Left forelimb (tissue), 1 donor: ENCODE data around the gene TRPM1.

Source experiments
- DNase-seq: peaks from one replicate; pipeline ENCODE4 v3.0.0-alpha.2; 2018; ENCODE audit warnings: low spot score

TRPM1 gene

DNA sequence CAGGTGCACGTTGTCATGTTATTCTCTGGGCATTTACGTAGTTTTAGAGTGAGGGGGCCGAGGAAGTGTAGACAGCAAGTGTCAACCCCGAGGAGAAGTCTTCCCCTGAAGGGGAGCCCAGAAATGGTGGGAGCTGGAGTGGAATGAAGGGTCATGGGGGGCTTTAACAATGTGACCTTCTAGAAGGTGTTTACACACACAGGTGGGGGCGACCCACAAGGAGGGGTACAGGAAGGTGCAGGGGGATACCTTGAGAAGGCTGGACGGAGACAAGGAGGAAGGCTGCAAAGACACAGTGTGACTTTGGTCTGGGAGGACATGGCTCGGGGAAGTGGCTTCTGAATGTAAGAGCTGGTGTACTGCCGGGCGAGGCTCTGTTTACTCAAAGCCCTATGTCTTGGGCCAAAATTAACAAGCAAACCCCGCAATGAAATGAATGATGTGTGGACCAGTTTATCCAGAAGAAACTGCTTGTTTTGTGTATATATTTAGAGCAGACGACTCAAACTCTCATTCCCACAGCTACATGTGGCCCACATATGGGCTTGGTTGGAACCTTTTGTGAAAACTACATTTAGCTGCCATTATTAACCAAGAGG lies 18.7 kb downstream of the TRPM1 start:
- DNase-seq = no peak

DNA sequence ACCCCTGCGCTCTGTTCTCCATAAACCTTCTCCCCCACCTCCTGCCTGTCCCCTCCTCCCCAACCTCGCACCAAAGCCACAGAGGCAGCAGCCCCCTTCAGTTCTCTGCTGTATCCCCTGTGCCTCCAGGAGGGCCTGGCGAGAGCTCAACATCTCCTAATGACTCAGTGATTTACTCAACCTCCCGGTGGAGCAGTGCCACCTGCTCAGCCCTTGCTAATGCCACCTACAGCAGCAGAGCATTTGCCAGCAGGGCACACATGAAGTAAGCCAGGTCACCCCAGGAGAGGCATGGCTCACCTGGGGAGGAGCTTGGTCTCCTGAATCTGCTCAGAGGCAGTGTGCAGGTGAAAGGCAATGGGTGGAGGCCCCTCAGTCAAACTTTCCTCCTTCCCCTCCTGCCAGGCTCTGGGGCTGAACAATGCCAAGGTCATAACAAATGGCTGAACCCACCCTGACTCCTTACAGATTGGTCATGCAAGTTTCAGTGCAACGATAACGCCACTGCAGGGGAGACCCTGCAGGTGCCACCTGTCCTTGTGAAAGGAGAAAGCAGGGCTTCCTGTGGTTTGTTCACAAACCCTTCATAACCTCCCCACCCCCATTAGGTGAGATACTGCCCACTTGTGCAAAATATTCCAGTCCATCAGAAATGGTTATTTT lies 19.8 kb downstream of the TRPM1 start:
- DNase-seq = no peak

DNA sequence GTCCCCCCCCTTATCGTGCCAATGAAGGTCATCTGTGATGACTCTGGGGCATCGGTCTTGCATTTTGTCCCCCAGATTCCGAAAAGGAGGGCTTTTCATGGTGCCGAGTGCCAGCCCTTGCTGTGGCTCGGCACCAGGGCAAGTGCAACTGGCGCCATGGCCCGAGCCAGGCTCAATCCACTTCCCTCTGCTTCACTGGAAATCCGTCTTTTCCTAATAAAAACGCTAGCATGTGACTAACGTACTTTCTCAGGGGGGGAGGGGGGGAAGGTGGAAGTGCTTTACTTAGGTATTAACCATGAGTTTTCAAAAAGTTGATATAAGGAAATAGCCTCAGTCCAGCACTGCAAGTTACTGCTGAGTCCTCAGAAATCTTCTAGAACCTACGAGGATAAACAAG lies 20.5 kb downstream of the TRPM1 start:
- no peak for DNase-seq

DNA sequence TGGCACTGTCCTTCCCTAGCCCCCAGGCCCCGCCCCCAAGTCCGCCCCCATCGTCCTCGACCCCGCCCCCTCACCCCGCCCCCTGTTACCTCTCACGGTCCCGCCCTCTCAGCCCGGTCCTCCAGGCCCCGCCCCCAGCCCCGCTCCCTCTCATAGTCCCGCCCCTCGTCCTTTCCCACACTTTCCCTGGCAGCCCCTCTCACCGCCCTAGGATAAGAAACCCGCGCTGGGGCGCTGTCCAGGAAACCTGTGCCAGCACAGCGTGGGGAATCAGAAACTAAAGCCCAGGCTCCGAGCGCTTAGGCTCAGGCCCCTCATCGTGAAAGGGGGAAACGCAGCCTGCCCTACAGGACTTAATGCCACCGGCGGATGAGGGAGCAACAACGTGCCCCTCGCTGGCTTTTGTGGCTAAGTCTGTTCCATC lies 20.9 kb downstream of the TRPM1 start:
- no peak for DNase-seq

DNA sequence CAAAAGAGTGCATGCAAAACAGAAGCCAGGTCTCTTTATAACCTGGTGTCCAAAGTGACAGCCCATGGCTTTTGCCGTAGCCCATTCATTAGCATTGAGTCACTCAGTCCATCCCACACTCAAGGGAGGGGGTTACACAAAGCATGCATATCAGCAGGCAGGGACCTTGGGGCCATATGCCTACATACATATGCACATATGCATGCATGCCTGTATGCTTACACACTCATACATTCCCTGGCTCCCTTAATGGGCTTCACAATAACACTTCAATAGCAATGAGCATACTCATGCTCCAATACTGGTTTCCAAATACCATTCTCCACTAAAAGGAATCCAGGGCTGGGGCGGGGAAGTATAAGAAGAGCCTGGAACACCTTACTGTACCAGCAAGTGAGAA lies 22.0 kb downstream of the TRPM1 start:
- DNase-seq = no peak

DNA sequence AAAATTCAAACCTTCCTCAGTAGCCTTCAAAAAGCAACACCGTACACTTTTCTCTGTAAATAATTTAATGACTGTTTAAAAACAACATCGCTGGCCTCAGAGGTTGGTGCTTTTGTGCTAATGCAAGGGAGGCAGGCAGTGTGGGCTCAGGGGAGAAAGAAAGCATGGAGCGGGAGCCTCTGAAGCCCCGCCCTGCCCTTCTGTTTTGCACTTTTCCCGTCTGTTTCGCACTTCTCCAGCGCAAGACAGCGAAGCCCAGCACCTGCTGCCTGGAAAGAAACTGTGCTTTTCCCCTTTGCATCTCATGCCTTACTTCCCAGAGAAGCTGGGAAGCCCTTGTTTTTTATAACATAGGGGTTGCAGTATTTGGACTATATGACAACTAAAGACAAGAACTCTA lies 23.1 kb downstream of the TRPM1 start:
- DNase-seq = no peak

DNA sequence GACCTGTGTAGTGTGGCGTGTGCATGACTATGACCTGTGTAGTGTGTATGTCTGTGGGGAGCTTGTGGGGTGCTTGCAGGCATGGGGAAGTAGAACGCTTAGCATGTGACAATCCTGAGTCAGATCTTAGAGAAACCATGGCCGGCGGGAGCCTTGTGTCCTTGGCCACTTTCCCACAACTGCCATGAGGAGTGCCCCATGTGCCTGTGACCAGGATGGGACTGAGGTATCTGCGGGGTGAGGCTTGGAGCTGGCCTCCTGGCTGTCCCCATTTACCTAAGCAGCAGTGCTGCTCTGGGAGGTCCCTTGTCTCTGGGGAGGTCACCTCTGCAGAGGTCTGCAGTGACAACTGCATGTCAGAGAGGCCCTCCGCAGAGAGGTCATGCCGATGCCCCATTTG lies 23.6 kb downstream of the TRPM1 start:
- DNase-seq = no peak

DNA sequence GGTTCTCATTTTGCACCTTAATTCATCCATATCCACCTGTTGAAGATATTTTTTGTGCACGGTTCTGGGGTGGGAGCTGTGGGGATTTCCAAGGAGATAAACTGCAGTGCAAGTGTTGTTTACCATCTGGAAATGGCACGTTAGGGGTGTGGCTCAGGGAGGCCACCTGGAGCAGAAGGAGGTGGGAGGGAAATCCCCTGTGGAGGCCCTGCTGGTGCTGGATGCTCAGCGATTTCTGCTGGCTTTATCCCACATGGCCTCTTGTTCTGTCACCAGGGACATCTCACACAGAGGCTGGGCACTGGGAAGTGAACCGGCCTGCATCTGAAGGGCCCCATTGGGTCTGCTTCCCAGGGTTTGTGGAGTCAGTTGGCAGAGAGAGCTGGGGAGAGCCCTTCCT lies 24.3 kb downstream of the TRPM1 start:
- DNase-seq = no peak

DNA sequence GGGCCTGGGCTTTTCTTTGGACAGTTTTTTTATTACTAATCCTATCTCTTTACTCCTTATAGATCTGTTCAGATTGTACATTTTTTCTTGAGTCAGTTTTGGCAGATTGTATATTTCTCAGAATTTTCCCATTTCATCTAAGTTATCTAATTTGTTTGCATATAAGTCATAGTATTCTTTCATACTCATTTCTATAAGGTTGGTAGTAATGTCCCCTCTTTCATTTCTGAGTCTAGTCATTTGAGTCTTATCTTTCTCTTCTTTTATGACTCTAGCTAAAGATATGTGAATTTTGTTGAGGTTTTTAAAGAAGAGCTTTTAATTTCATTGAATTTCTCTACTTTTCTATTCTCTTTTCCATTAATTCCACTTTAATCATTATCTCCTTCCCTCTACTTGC lies 27.2 kb downstream of the TRPM1 start:
- DNase-seq = no peak

DNA sequence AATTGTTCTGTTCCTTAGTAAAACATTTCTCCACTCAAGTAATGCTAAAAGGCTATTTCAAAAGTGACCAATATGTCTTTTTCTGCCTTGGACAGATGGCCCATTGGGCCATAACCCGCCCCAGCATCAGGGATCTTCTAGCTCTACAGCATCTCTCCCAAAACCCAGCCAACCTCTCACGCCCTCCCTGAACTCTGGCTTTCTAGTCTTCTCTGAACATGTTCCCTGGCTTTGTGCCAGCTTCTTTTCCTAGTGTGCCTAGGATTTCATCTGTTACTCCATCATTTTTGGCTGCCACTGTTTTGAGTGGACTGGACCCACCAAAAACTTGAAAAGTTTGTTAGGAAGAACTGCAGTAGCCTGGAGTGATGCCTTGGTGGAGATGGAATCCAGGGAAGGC lies 30.7 kb downstream of the TRPM1 start:
- no peak for DNase-seq

DNA sequence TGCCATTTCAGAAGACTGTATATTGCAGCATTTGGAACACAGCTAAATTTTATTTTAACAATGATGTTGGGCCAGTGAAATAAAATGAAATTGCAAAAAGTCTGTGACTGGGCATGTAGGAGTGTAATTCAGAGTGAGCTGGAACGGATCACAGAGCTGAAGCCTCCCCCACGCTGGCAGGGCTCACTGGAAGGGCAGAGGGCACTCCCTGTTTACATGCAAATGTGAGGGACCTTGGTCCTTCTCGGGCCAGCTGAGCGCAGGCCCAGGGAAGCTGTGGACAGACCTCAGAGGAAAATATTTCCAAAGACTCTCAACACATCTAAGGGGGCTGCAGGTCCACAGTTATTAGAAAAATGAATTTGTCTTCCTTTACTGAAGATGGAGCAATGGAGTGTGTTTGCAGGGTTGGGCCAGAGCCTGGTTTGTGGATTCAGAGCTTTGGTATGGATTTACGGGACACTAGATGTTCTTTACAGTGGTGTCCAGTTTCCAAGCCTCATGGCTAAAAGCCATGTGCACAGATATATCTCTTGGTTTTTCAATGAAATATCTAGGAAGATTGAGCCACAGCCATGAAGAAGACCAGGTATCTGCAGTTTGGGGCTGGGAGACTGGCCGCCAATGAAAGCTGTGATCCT lies 32.0 kb downstream of the TRPM1 start:
- DNase-seq = no peak

DNA sequence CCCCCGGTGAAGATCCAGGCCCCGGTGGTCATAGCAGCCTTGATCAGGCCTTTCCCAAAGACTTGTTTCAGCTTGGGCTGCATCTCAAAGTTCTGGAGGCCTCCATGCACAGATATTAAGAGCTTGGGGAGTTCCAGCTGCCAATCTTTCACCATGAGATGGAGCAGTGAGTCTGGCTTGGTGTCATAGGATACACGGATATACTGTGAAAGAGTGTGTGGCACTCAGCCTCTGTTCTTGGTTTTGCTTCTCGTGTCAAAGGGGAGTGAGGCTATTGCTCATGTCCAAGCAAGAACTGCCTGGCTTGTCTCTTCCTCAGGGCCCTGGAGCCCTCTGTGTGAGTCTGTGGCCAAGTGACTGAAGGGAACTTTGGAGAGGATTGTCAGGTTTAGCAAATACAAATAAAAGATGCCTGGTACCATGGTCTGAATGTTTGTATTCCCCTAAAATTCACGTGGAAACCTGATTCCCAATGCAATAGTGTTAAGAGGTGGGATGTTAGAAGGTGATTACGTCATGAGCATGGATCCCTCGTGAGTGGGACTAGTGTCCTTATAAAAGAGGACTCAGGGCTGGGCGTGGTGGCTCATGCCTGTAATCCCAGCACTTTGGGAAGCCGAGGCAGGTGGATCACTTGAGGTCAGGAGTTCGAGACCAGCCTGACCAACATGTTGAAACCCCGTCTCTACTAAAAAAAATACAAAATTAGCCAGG lies 33.5 kb downstream of the TRPM1 start:
- DNase-seq = no peak

DNA sequence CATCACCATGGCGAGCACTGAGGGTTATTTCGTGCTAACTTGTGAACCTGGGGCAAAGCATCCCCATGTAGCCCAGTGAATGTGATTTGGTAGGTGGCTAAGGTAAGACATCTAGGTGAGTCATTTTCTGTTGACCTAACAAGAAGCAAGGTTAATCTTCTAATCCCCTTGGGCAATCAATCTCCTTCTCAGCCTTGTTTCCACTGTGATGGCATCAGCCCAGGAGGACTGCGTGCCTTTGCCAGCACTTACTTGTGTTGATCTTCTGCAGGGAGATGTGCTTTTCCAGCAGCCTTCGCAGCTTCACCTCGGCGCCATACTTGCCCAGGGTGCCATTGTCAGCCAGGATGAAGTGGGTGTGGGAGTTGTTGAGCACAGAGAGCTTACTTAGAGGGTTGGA lies 35.7 kb downstream of the TRPM1 start:
- no peak for DNase-seq

DNA sequence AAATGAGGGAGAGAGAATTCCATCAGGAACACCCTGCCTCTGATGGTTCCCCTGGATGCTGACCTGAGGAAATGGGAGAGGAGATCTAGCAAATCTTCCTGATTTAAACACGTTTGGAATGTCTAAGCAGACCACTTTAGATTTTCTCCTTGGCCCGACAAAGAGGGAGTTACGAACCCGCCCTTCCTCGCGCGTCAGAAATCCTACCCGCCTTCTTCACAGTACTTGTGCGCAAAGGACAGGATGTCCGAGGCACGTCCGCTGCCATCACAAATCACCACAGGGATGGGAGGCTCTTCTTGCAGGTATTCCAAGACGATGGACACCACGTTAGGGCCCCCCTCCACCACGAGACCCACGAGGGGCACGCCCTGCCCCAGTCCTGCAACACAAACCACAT lies 38.6 kb downstream of the TRPM1 start:
- DNase-seq = no peak

DNA sequence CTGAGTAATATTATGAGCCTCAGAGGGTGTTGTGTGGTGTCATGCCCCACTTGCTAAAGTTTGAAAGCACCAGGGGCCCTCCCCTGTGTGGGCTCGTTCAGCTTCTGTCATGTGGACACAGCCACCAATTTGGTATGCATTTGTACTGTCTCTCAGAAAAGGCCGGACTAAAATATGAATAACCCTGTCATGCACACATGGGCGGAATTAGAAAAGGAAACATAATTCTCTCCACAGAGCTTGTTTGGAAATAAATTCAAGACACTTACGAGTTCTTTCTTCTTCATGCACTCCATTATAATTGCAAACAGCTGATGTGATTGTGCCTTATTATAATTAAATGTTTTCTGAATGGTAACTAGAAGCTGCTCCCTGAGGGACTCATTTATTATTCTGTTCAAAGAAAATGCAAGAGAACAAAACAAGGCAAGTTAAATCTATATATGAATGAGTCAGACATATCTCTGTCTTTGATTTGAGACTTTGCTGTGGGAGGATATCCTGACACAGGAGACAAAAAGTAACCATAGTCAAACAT lies 39.1 kb downstream of the TRPM1 start:
- no peak for DNase-seq

DNA sequence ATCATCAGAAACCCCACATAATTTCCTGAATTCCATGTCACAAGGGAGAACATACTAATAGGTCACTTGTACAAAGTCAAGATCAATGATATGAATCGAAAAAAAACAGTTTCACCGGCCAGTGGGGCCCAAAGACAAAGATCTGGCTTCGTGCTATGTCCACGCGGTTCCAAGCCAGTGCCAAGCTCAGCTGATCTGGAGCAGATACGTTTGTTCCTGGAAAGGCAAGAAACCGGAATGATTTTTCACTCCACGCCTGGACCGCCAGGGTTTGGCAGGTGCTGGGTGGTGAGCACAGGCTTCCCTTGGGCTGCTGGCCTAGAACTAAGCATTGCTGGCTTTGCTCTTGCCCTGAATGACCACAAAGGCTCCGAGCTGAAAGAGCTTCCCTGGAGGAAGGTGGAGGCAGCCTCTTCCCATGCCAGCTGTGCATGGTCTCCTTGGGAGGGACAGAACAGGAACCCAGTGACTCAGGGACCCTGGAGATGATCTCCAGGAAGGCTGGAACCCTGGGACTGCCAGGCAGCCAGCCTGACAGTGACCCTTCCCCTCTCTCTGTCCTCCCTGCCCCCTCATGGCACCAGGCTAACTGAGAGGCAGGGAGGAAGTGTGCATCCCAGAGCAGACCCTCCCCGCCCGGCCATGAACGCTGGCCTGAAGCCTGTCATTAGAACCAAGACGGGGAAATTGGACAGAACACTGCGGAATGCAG lies 40.9 kb downstream of the TRPM1 start:
- no peak for DNase-seq

DNA sequence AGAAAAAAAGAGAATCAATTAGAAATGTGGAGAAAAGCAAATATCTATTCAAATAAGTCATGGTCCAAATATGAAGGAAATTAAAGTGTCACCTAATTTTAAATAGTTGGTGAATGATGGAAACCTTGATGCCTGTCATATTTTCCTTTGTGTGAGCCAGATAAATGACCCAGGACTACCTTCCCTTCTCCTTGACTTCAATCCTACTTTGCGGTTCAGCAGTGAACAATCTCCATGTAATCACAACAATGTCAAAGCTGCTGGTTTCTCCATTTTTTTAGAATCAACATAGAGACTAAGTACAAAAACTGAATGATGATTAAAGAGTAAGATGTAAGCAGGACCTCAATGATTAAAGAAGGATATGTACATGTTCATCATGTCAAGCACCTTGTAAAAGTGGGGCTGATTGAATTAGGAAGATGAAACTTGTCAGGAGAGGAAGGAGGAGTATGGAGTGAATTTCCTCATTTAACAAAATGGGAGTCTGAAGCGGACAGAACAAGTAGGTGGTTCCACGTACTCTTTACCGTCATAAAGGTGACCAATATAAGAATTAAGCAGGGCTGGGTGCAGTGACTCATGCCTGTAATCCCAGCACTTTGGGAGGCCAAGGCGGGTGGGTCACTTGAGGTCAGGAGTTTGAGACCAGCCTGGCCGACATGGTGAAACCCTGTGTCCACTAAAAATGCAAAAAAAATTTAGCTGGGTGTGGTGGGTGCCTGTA lies 43.1 kb downstream of the TRPM1 start:
- DNase-seq = no peak

DNA sequence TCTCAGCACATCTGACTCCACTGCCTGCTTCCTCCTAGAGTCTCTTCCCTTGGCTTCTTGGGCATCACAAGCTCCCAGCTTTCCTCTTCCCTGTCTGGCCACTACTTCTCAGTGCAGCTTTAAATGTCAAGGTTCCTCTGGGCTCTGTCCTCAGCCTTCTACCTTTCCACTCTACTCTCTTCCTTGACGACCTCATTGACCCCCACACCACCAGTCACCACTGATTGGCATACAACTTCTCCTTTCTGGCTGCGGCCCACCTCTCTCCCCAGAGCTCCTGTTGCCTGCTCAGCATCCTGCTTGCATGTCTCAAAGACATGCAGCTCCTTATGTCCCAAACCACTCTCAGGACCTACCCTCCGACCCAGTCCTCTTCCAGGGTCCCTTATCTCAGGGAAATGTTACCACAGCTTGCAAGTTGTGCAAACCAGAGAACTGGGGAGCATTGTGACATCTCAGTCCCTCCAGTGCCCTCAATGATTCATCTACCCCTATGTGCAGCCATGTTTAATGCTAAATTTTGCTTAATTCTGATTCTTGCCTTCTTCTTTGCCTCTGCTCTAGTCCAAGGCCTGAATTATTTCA lies 49.9 kb downstream of the TRPM1 start:
- DNase-seq = no peak

DNA sequence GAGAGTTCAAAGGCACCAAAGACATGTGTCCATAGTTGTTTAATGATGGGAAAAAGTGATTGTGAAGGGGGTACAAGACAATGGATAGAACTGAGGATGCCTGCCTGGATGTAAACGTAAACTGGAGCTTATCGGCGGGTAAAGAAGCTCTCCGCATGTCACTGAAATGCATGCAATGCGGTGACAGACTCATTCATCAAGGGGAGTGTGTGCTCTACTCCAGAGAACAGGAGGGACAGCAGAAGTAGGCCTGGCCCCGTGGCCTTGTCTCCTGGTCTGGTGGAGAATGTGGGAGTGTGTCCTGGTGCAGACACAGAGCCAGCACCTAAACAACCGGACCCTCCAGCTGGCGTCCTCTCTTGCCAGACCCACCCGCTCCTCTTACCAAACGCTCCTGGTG lies 50.6 kb downstream of the TRPM1 start:
- DNase-seq = no peak

DNA sequence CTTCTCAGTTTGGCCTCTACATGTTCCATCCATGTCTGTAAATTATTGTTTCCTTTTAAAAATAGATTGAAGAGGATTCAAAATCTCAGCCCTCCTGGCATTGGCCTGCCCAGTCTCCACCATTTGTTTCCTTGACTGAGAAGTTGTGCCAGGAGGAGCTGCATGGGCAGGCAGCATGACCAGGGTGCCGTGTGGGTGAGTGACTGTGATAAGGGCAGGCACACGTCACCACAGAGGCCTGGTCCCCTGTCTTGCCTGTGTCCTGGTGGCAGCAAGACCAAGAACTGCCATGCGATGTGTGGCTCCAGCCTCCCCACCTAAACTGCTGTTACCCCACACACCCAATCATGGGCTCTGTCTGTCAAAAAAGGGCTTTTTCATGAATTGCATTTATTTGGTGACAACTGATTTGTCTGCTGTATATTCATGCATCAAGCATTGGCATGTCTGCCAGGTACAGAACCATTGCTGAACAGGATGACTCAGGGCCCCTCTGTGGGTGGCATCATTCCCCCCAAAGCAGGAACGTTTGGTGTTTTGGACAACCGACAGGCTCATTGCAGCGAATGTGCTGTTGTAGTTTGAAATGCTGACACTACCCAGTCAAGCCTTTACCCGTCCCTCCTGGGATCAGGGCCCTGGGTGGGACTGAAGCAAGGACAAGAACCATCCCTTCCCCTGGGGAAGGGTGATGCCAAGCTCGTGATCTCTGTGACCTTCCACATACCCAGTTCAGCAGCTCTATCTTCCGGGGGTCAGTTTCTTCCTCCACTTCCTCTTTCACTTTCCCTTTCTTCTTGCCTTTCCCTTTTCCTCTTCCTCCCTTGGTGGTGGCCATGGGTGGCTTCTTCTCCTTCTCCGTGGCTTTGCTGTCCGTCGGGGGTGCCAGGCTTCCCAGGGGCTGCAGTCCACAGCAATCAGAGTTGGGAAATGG lies 51.6 kb downstream of the TRPM1 start:
- DNase-seq = no peak
